ENCODE measurements around the gene BCL2. TPM values are rescaled to one million over a fixed set of nuclear protein-coding genes. Genes with fewer than 3 reads are reported as not detected.

BCL2 gene
- total RNA-seq, 1 experiment from 2014 or later = 1.3 TPM

GRCh38 chr18:63283305-63284094 lies 36.1 kb downstream of the BCL2 start:
- peaks cover 0 to 7% of the 10 kb centered on the region in 2 experiments; a peak in 1 of 4 replicates for H3K4me1 Mint-ChIP-seq
- H3K27me3 Mint-ChIP-seq (ENCODE audit: low read depth) = no peaks in the 10 kb centered on the region; the same call in none of the 2 replicates
- H3K23ac ChIP-seq (ENCODE audit: insufficient read length, low read depth, low read length) = no peak overlapping the region
- no peak for TF ChIP-seq CTCF (conservative IDR thresholded peaks at IDR 0.05)
- H3K4me3 Mint-ChIP-seq = no peak overlapping the region
- no peak overlapping the region for H3K27ac Mint-ChIP-seq
- no peak overlapping the region for H3K4me2 ChIP-seq (ENCODE audit: insufficient read depth, insufficient read length, low read length)
- no peak overlapping the region for H3K14ac ChIP-seq (ENCODE audit: insufficient read depth, low read length)
- H2AFZ ChIP-seq (ENCODE audit: low read length) = no peak overlapping the region
- H3K27me3 ChIP-seq (ENCODE audit: insufficient read depth, low read length) = no peaks in the 10 kb centered on the region
- no peak overlapping the region for H2BK120ac ChIP-seq (ENCODE audit: low read depth, low read length, poor library complexity, severe bottlenecking)
- no peaks in the 10 kb centered on the region for H3K79me1 ChIP-seq (ENCODE audit: insufficient read depth, low read depth, low read length, poor library complexity, severe bottlenecking)
- no peaks in the 10 kb centered on the region for H3K36me3 Mint-ChIP-seq (ENCODE audit: insufficient read depth in 1 of 3, low read depth in 3 of 3)
- H2BK12ac ChIP-seq (ENCODE audit: insufficient read length, low read depth, low read length) = no peak overlapping the region
- H3K27ac ChIP-seq (ENCODE audit: insufficient read length, low read depth, low read length) = no peak overlapping the region
- no peak overlapping the region for H4K91ac ChIP-seq (ENCODE audit: insufficient read length, low read depth, low read length)
- H2AK5ac ChIP-seq (ENCODE audit: insufficient read length, low read length) = no peak overlapping the region
- H3K18ac ChIP-seq (ENCODE audit: insufficient read length, low read depth, low read length) = no peak overlapping the region
- no peaks in the 10 kb centered on the region for H3K9me3 ChIP-seq (ENCODE audit: control insufficient read depth, low read depth, low read length)
- no peak overlapping the region for H3K9ac ChIP-seq (ENCODE audit: extremely low read depth, insufficient read length, low read length)
- no peaks in the 10 kb centered on the region for H3K79me2 ChIP-seq (ENCODE audit: insufficient read depth, low read length)
- H3K9me3 Mint-ChIP-seq = no peaks in the 10 kb centered on the region; a peak in 1 of 5 replicates
- no peak overlapping the region for H3K56ac ChIP-seq (ENCODE audit: insufficient read length, low read depth, low read length)
- no peak overlapping the region for H2BK20ac ChIP-seq (ENCODE audit: low read depth, low read length, poor library complexity, severe bottlenecking)
- no peak overlapping the region for H2BK5ac ChIP-seq (ENCODE audit: insufficient read length, low read length)
- DNase-seq = no peak
- no peak overlapping the region for H4K5ac ChIP-seq (ENCODE audit: insufficient read length, low read depth, low read length)
- H3T11ph ChIP-seq (ENCODE audit: low read length) = no peak overlapping the region
- H4K20me1 ChIP-seq (ENCODE audit: control insufficient read depth, insufficient read depth, insufficient read length) = no peaks in the 10 kb centered on the region
- no peak overlapping the region for H4K8ac ChIP-seq (replicated peaks; ENCODE audit: insufficient read length, low read depth, low read length)
- no peaks in the 10 kb centered on the region for H3K23me2 ChIP-seq (ENCODE audit: insufficient read length, low read depth, low read length, poor library complexity, severe bottlenecking)
- no peaks in the 10 kb centered on the region for H3K4me1 ChIP-seq (ENCODE audit: insufficient read depth, low read length)
- H2BK15ac ChIP-seq (ENCODE audit: low read depth, low read length) = no peak overlapping the region
- no peak overlapping the region for H3K4ac ChIP-seq (ENCODE audit: low read depth, low read length)
- no CpG with 5 or more reads among the region's 16 CpGs for WGBS (ENCODE audit: extremely low coverage, insufficient read length, low lambda C conversion rate)

All from H9 (cell line).